Neural cell (in vitro differentiated cells): ENCODE measurements around the gene ZNF563.

ENCODE experiments used
- EP300 ChIP-seq: fragments of 450-650 bp; conservative IDR thresholded peaks from 2 replicates; pipeline ENCODE4 v1.6.1; 2014; ENCODE audit warnings: antibody characterized with exemption, mild to moderate bottlenecking, moderate library complexity; ENCODE audit not compliant: poor library complexity, severe bottlenecking
- EZH2 ChIP-seq: fragments of 200-600, 300-800 bp; shearing (Covaris generic), sonication (generic); IDR thresholded peaks from 2 replicates; pipeline ENCODE4 v1.6.1; 2014; ENCODE audit warnings: antibody characterized with exemption, low read length, borderline replicate concordance, mild to moderate bottlenecking; ENCODE audit not compliant: insufficient read depth, poor library complexity, severe bottlenecking
- MXI1 ChIP-seq: fragments of 450-650 bp; conservative IDR thresholded peaks from 2 replicates; pipeline ENCODE4 v1.6.1; 2014; ENCODE audit warnings: antibody characterized with exemption, mild to moderate bottlenecking; ENCODE audit not compliant: poor library complexity, severe bottlenecking
- POLR2AphosphoS5 ChIP-seq: IDR thresholded peaks from 2 replicates; pipeline ENCODE4 v1.6.1; 2012
- RAD21 ChIP-seq: fragments of 450-650 bp; conservative IDR thresholded peaks from 2 replicates; pipeline ENCODE4 v1.6.1; 2014; ENCODE audit warnings: antibody characterized with exemption, mild to moderate bottlenecking, moderate library complexity
- TAF1 ChIP-seq: IDR thresholded peaks from 2 replicates; pipeline ENCODE4 v1.6.1; 2012; ENCODE audit warnings: low read depth
- TF ChIP-seq, protein P1 (sequence below): fragments of 450-650 bp; IDR thresholded peaks from 2 replicates; pipeline ENCODE4 v1.5.1; 2014; ENCODE audit warnings: antibody characterized with exemption, mild to moderate bottlenecking, moderate library complexity; ENCODE audit not compliant: poor library complexity, severe bottlenecking
- TF ChIP-seq, protein P2 (sequence below): IDR thresholded peaks from 2 replicates; pipeline ENCODE4 v1.6.1; 2012; ENCODE audit warnings: borderline replicate concordance

GRCh38 chr19:12272386-12272785 lies 61.0 kb downstream of the ZNF563 start:
- no peak for TF ChIP-seq MXI1
- TF ChIP-seq POLR2AphosphoS5 = no peak
- TF ChIP-seq, protein P1, sequence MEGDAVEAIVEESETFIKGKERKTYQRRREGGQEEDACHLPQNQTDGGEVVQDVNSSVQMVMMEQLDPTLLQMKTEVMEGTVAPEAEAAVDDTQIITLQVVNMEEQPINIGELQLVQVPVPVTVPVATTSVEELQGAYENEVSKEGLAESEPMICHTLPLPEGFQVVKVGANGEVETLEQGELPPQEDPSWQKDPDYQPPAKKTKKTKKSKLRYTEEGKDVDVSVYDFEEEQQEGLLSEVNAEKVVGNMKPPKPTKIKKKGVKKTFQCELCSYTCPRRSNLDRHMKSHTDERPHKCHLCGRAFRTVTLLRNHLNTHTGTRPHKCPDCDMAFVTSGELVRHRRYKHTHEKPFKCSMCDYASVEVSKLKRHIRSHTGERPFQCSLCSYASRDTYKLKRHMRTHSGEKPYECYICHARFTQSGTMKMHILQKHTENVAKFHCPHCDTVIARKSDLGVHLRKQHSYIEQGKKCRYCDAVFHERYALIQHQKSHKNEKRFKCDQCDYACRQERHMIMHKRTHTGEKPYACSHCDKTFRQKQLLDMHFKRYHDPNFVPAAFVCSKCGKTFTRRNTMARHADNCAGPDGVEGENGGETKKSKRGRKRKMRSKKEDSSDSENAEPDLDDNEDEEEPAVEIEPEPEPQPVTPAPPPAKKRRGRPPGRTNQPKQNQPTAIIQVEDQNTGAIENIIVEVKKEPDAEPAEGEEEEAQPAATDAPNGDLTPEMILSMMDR = no peak
- TF ChIP-seq, protein P2, sequence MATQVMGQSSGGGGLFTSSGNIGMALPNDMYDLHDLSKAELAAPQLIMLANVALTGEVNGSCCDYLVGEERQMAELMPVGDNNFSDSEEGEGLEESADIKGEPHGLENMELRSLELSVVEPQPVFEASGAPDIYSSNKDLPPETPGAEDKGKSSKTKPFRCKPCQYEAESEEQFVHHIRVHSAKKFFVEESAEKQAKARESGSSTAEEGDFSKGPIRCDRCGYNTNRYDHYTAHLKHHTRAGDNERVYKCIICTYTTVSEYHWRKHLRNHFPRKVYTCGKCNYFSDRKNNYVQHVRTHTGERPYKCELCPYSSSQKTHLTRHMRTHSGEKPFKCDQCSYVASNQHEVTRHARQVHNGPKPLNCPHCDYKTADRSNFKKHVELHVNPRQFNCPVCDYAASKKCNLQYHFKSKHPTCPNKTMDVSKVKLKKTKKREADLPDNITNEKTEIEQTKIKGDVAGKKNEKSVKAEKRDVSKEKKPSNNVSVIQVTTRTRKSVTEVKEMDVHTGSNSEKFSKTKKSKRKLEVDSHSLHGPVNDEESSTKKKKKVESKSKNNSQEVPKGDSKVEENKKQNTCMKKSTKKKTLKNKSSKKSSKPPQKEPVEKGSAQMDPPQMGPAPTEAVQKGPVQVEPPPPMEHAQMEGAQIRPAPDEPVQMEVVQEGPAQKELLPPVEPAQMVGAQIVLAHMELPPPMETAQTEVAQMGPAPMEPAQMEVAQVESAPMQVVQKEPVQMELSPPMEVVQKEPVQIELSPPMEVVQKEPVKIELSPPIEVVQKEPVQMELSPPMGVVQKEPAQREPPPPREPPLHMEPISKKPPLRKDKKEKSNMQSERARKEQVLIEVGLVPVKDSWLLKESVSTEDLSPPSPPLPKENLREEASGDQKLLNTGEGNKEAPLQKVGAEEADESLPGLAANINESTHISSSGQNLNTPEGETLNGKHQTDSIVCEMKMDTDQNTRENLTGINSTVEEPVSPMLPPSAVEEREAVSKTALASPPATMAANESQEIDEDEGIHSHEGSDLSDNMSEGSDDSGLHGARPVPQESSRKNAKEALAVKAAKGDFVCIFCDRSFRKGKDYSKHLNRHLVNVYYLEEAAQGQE = no peak
- no peak for TF ChIP-seq EZH2
- TF ChIP-seq TAF1 = no peak
- no peak for TF ChIP-seq EP300
- TF ChIP-seq RAD21 = no peak
